HUDEP-2 (cell line): ENCODE data around the gene KDM1A.
A peak's percentile ranks its signal among the peaks of the same experiment; 100 is the strongest.

ENCODE experiments used
- DNase-seq, 76 experiments: peaks; one replicate each; lab custom pipeline; 2025; ENCODE audit not compliant: unreplicated experiment in 76 of 76; lab: John Stamatoyannopoulos, UW

Gene KDM1A

GRCh38 chr1:23066075-23066474, 46.8 kb downstream of the KDM1A start:
- no peak for DNase-seq

- no peak for DNase-seq
Observed at GRCh38 chr1:23069149-23069548, 49.9 kb downstream of the KDM1A start.

- no peak for DNase-seq
Observed at GRCh38 chr1:23069675-23070074, 50.4 kb downstream of the KDM1A start.

GRCh38 chr1:23074012-23074411, 54.7 kb downstream of the KDM1A start:
- no peak for DNase-seq

- DNase-seq, result no peak
Observed at GRCh38 chr1:23079025-23079424, 59.8 kb downstream of the KDM1A start.

GRCh38 chr1:23080885-23081284, 61.6 kb downstream of the KDM1A start:
- no peak for DNase-seq

GRCh38 chr1:23081376-23081775, 62.1 kb downstream of the KDM1A start:
- DNase-seq, result no peak

- DNase-seq, result no peak
Observed at GRCh38 chr1:23083714-23084480, 64.6 kb downstream of the KDM1A start.

GRCh38 chr1:23084880-23085279, 65.6 kb downstream of the KDM1A start:
- no peak for DNase-seq

GRCh38 chr1:23085696-23086095, 66.4 kb downstream of the KDM1A start:
- no peak for DNase-seq

GRCh38 chr1:23088027-23088426, 68.8 kb downstream of the KDM1A start:
- DNase-seq, result no peak

GRCh38 chr1:23090056-23090455, 70.8 kb downstream of the KDM1A start:
- DNase-seq, result no peak

GRCh38 chr1:23091545-23091944, 72.3 kb downstream of the KDM1A start:
- DNase-seq, result no peak

- no peak for DNase-seq
Observed at GRCh38 chr1:23092447-23092846, 73.2 kb downstream of the KDM1A start.

GRCh38 chr1:23097316-23097715, 78.0 kb downstream of the KDM1A start:
- no peak for DNase-seq

GRCh38 chr1:23098463-23099170, 79.3 kb downstream of the KDM1A start:
- DNase-seq, result peak in 47 of 76 experiments; percentile 3 to 69 (median 27)

GRCh38 chr1:23099171-23099536, 79.9 kb downstream of the KDM1A start:
- DNase-seq, result no peak

- DNase-seq, result no peak
Observed at GRCh38 chr1:23100074-23100748, 80.9 kb downstream of the KDM1A start.

- no peak for DNase-seq
Observed at GRCh38 chr1:23101101-23101827, 82.0 kb downstream of the KDM1A start.

GRCh38 chr1:23101887-23102286, 82.6 kb downstream of the KDM1A start:
- DNase-seq, result no peak

GRCh38 chr1:23102289-23102688, 83.0 kb downstream of the KDM1A start:
- no peak for DNase-seq
